Measurements from ENCODE around the gene SNCB.

SNCB gene

DNA sequence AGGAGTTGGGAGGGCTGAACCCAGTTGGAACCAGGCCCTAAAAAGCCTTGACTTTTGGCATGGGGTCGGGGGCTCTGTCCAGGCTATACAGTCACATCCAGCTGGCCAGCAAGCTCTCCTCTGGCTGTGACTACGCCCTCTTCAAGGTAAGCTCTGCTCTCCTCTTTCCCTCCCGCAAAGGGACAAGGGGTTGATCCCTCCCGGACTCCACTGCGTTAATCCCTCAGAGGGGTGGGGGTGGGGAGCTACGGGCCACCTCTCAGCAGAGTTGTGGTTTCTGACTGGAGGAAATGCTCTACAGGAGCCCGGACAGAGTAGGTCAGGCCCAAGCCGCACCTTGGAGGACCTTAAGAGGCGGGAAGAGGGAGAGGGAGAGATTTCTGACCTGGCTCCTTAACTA lies 14.0 kb upstream of the SNCB start:
- no peak for DNase-seq (ENCODE audit: low read depth)

- no peak for DNase-seq (ENCODE audit: low read depth)
Measured at GRCh38 chr5:176643491-176644219, 13.3 kb upstream of the SNCB start.

GRCh38 chr5:176642675-176643490 lies 12.5 kb upstream of the SNCB start:
- no peak for DNase-seq (ENCODE audit: low read depth)

GRCh38 chr5:176640616-176641015 lies 10.3 kb upstream of the SNCB start:
- no peak for DNase-seq (ENCODE audit: low read depth)

DNA sequence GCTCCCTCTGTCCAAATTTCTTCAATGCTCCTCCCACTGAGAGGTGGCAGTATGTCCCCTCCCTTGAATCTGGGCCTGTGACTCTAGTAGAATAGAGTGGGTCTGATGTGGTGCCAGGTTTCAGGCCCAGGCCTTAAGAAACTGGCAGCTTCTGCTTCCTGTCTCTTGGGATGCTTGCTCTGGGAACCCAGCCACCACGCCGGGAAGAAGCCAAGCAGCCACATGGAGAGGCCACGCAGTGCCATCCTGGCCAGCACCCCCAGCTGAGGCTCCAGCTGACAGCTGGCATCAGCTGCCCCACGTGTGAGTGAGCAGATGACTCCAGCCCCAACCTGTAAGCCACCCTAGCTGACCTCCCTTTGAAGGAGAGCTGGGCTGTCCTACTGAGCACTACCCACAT lies 9.6 kb upstream of the SNCB start:
- DNase-seq (ENCODE audit: low read depth) = no peak

- DNase-seq (ENCODE audit: low read depth) = no peak
Measured at GRCh38 chr5:176639208-176639607, 8.9 kb upstream of the SNCB start.

GRCh38 chr5:176638437-176638836 lies 8.1 kb upstream of the SNCB start:
- DNase-seq (ENCODE audit: low read depth) = no peak

DNA sequence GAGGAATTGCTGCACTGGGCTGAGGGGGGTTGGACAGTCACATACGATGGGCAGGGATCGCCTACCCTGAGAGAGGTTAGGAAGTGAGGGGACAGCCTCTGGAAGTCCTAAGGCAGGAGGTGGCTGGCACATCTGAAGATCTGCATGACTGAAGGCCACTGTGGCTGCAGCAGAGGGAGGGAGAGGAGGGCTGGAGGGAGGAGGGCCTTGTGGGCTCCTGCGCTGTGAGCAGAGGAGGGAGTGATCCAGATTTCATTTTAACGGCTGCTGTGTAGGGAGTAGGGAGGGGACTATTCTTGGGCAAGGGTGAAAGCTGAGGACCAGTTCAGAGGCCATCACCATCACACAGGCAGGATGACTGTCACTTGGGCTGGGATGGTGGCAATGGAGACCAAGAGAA lies 7.2 kb upstream of the SNCB start:
- no peak for DNase-seq (ENCODE audit: low read depth)

DNA sequence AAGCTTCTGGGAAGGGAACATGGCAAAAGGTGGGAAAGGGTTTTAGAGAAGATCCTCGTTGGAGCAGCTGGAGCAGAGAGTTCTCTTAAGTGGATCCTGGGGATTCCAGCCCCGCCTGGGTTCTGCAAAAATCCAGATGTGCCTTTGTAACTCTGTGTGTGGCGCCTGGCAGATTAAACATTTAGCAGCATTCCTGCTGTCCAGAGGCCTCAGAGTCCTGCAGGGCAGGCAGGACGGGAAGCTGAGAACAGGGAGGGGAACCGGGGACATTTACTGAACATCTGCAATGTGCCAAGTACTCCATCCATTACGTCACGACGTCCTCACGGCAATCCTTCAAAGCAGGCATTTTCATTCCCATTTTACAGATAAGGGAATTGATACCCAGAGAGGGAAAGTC lies 6.1 kb upstream of the SNCB start:
- DNase-seq (ENCODE audit: low read depth) = no peak

GRCh38 chr5:176633598-176633997 lies 3.3 kb upstream of the SNCB start:
- no peak for DNase-seq (ENCODE audit: low read depth)

DNA sequence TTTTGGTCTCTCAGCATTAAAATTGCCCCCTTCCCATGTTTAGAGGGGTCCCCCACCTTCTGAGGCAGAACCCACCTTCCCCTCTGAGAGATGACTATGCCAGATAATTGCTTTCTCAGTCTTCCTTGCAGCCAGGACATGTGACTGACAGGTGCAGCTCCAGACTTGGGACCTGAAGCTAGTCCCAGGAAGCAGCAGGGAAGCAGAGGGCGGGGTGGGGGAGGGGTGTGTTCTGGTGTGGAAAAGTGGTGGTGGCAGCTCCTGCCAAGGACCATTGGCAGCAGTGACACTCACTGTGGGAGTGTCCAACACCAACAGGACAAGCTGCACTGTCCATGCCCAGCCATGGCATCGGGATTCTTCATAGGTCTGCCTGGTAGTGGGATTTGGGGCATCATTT lies 2.4 kb upstream of the SNCB start:
- DNase-seq (ENCODE audit: low read depth) = no peak

DNA sequence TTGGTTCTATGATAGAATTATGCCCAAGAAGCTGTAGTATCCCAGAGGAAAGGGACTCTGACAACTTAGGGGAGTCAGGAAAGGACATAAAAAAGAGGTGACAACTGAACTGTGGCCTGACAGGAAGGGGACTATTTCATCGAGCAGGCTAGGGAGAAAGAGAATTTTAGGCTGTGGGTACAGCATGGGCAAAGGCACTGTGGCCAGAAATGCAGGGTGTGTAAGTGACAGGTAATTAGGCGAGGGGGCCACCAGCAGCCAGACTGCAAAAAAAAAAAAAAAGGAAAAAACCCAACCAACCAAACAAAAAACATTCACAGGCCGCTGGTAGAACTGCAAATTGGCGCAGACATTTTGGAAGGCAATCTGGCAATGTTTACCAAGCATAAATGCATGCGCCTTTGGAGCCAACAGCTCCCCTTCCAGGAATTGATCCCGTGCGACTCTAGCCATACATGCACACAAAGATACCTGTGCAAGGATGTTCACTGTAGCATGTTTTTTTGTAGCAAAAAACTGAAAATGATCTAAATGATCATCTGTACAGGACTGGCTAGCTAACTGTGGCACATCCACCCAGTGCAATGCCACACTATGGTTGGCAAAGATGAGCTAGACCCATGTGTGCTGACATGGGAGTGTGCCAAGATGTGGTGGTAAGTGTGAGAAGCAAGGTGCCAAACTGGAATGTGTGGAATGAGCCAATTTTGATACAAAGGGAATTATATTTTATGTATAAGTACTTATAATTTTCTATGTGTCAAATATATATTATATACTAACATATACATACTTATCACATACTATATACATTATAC lies 1.3 kb upstream of the SNCB start:
- DNase-seq (ENCODE audit: low read depth) = no peak

DNA sequence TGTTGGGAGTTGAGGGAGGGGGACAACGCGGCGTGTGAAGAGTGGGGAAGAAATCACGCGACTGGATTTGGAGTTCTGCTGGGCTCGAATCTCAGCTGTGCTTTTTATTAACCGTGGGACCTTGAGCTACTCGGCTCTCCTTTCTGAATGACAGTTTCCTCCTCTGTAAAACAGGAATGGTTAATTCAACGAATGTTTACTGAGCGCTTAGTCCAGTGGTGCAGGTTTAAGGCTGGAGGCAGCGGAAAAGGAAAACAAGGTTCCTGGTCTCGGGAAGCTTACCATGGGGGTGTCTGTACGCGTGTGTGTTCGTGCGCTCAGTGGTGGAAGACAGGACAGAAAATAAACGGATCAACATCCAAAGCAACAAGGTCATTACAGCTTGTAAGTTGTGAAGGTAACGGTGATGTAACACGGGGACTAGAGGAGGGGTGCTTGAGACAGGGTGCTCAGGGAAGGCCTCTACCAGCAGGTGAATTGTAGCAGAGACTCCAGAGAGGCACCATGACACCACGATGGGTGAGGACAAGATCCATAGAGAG lies 418 bp upstream of the SNCB start:
- DNase-seq (ENCODE audit: low read depth) = no peak

DNA sequence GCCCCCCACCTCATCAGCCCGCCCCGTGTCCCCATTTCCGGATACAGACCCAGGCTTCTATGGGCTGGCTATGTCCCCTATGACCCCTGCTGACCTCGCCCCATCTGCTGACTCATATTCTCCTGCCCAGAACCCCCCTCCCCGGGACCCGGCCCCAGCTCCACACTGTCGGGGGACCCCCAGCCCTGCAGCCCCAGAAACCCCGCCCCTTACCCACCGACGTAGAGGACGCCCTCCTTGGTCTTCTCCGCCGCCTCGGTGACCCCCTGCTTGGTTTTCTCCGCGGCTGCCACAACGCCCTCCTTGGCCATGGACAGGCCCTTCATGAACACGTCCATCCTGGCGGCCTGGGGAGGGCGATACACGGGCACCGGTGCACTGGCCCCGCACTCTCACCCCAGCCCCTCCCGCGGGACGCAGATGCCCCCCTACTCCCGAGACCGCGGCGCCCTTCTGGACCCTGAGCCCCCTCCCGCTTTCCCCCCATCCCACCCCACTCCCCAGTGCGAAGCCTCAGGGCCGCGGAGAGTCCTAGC lies 949 bp downstream of the SNCB start:
- DNase-seq (ENCODE audit: low read depth) = no peak

DNA sequence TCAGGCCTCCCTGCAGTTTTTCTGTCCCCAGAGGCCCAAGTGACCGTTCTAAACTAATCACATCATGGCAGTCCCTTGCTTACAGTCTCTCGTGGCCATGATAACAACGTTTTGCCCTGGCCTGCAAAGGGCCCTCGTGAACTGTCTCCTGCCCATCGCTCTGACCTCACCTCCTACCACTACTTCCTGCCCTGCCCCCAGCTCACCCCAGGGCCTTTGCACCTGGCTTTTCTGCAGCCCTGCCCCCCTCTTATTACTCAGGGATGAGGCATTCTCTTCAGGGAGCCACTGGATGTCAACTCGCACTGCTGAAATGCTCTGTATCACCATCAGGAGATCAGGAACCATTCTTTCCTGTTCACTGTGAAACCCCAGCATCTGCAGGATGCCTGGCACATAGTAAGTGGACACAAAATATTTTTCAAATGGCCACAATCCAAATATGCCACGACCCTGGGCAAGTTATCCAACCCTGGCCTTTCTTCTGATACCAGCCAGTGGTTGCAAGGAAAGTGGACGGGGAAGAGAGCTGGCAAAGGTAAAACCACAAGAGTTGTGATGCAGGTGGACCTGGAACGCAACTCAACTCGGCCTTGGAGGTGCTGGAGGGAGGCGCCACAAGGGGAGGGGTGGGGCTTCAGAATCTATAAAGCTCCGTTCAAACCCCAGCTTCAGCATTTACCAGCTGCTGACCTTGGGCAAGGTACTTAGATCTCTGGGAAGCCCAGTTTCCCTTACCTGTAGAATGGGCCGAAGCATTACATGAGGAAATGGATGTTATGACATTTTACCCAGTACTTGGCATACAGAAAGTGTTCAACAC lies 1.7 kb downstream of the SNCB start:
- DNase-seq (ENCODE audit: low read depth) = no peak

GRCh38 chr5:176627582-176627981 lies 2.8 kb downstream of the SNCB start:
- no peak for DNase-seq (ENCODE audit: low read depth)

DNA sequence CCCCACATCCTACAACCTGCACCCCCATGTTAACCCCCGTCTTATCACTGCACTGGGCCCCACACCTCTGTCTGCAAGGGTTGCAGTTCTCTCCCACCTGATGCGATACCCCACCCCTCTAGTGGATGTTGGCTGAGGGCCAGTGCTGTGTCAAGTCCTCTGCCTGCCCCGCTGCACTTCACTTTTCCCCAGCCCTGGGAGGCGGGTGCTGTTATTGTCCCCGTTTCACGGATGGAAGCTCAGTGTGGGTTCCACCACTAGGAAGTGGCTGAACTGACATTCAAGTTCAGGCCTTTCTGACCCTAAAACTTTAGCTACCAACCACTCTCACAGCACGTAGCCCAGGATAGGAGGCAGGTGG lies 3.5 kb downstream of the SNCB start:
- DNase-seq (ENCODE audit: low read depth) = no peak

DNA sequence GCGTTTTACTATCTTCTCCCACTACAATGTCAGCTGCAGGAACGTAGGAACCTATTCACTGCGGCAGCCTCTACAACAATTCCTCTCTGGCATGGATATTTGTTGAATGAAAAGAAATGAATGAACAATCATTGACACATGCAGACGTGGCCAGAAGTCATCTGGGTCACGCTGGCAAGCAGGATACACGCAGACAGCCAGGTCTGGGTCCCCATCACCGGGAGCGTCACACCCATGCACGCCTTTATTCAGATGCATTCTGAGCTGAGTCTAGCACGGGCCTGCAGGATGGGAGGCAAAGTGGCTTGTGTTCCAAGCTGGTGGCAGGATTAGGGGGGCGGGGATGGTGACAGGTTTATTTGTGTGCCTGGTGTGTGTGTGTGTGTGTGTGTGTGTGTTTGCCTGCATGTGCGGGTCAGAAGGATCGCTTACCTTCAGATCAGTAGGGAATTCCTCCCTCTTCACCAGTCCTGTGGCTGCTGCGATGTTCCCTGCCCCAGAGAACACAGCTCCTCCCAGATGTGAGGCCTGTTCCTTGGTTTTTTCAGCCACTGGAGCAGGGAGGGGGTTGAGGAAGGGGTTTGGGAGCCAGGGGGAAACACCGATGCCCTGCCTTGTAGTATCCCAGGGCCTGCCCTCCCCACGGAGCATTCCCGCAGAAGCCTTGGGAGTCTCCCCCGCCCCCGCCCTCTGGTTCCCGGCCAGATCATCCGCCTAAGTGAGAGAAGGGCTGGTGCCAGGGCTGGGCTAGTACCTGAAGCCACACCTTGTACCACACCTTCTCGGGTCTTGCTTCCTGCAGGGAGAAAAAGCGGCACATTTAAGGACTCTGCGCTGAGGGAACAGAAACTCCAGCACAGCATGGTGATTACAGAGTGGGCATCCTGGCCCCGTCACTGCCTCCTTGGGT lies 4.1 kb downstream of the SNCB start:
- no peak for DNase-seq (ENCODE audit: low read depth)

DNA sequence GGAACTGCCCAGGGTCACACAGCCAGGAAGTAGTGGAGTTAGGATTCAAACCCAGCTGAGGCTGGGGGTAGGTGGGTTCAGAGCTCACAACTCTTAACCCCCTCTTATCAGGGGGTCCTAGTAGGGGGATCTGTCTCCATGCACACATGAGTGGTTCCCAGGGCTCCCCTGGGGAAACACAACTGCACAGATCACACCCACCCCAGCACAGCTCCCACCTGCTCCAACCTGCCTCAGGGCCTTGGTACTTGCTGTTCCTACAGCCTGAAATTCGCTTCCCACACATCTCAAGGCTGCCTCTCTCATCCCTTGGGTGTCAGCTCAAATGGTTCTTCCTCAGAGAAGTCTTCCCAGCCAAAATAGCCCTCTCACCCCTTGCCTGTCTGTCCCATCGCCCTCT lies 4.8 kb downstream of the SNCB start:
- no peak for DNase-seq (ENCODE audit: low read depth)

- no peak for DNase-seq (ENCODE audit: low read depth)
Measured at GRCh38 chr5:176624938-176625337, 5.4 kb downstream of the SNCB start.
